HL-60 (cell line): Measurements from ENCODE around the gene EXOSC3.
"Not testable (repeated sequence)": the region's sequence is repeated elsewhere in the genome, so short reads cannot be mapped to it uniquely, and the experiment has no call there.

Experiments used
- DNase-seq, 2 experiments: peaks; one replicate each; pipeline ENCODE4 v3.0.0-alpha.2; 2010 to 2020; ENCODE audit warnings: low read depth in 1 of 2, low spot score in 1 of 2
- H3K27ac ChIP-seq: fragments of 250-450 bp; sonication (Bioruptor Pico); replicated peaks from 2 replicates; pipeline ENCODE4 v1.5.1; 2020; ENCODE audit warnings: mild to moderate bottlenecking, moderate library complexity
- H3K27me3 ChIP-seq: fragments of 250-450 bp; sonication (Bioruptor Pico); 2 replicates; pipeline ENCODE4 v1.5.1; 2021; ENCODE audit warnings: mild to moderate bottlenecking, moderate library complexity; ENCODE audit not compliant: insufficient read depth, poor library complexity, severe bottlenecking
- H3K4me3 ChIP-seq: replicated peaks from 2 replicates; pipeline ENCODE4 v1.5.1; 2011; ENCODE audit warnings: mild to moderate bottlenecking, control low read depth, low read length; ENCODE audit not compliant: insufficient read depth
- CTCF ChIP-seq: IDR thresholded peaks from one replicate; pipeline ENCODE4 v1.5.1; 2011; ENCODE audit warnings: low read length, control low read depth, inconsistent platforms; ENCODE audit not compliant: insufficient read depth
- GABPA ChIP-seq: IDR thresholded peaks from 2 replicates; pipeline ENCODE4 v1.6.1; 2012; ENCODE audit warnings: low read depth
- POLR2AphosphoS5 ChIP-seq: IDR thresholded peaks from 2 replicates; pipeline ENCODE4 v1.6.1; 2012; ENCODE audit warnings: low read depth
- SPI1 ChIP-seq: IDR thresholded peaks from 2 replicates; pipeline ENCODE4 v1.6.1; 2012; ENCODE audit warnings: low read depth, mild to moderate bottlenecking, borderline replicate concordance
- long read RNA-seq: library from polyadenylated mRNA; unstranded; transcript quantifications from one replicate; pipeline ENCODE4 v2.0.0, GENCODE V29; 2020
- TF ChIP-seq, protein P1 (sequence below): IDR thresholded peaks from 2 replicates; pipeline ENCODE4 v1.6.1; 2012; ENCODE audit warnings: low read depth; ENCODE audit not compliant: insufficient replicate concordance

EXOSC3 gene
- long read RNA-seq, transcript EXOSC3-201 (4 exons, 1,806 nt) = major isoform, 45 of 52 reads
- long read RNA-seq, partial matches to known transcripts = 0 of 52 reads
- long read RNA-seq, other reads (novel, unspliced or antisense) = 6 of 52 reads

- Histone ChIP-seq H3K27ac (peak within 1 kb of the TSS; percentile 81), H3K27me3 (no peaks in the 10 kb centered on the region), H3K4me3 (peak within 1 kb of the TSS; percentile 88)
- peak; percentile 91 to 94 for DNase-seq
- TF ChIP-seq, protein P1, sequence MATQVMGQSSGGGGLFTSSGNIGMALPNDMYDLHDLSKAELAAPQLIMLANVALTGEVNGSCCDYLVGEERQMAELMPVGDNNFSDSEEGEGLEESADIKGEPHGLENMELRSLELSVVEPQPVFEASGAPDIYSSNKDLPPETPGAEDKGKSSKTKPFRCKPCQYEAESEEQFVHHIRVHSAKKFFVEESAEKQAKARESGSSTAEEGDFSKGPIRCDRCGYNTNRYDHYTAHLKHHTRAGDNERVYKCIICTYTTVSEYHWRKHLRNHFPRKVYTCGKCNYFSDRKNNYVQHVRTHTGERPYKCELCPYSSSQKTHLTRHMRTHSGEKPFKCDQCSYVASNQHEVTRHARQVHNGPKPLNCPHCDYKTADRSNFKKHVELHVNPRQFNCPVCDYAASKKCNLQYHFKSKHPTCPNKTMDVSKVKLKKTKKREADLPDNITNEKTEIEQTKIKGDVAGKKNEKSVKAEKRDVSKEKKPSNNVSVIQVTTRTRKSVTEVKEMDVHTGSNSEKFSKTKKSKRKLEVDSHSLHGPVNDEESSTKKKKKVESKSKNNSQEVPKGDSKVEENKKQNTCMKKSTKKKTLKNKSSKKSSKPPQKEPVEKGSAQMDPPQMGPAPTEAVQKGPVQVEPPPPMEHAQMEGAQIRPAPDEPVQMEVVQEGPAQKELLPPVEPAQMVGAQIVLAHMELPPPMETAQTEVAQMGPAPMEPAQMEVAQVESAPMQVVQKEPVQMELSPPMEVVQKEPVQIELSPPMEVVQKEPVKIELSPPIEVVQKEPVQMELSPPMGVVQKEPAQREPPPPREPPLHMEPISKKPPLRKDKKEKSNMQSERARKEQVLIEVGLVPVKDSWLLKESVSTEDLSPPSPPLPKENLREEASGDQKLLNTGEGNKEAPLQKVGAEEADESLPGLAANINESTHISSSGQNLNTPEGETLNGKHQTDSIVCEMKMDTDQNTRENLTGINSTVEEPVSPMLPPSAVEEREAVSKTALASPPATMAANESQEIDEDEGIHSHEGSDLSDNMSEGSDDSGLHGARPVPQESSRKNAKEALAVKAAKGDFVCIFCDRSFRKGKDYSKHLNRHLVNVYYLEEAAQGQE = peak; percentile 88
- TF ChIP-seq CTCF (no peak), GABPA (peak; percentile 97), POLR2AphosphoS5 (peak; percentile 95), SPI1 (peak; percentile 25; the same call in 1 of the 2 replicates)
Measured at GRCh38 chr9:37784616-37785483, at the start of gene EXOSC3. Gene EXOSC3 (minus strand): TSS chr9:37785064. CDS start chr9:37785044, 20 bp downstream.

DNA sequence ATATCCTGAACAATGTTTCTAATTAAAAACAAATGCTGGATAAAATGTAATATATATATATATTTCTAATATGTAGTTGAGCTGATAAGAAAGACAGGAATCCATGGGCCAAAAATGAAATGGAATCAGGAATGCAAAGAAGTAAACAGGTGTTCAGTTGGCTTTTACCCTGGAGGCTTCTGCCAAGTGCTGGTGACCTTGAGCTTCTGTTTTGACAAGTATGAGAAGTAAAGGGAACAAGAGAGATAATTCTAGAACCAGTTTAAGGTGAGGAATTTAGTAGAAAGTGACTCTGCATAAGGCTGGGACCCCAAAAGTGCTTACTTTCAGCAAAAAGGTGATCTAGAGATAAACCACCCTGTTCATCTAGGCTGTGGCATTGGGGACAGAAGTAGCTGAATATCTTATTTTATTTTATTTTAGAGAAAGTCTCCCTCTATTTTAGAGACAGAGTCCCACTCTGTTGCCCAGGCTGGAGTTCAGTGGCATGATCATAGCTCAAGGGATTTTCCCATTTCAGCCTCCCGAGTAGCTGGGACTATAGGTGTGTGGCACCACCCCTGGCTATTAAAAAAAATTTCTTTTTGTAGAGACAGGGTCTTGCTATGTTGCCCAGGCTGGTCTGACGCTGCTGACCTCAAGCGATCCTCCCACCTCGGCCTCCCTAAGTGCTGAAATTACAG is 42.8 kb upstream of the EXOSC3 start:
- TF ChIP-seq, protein P1 = no peak
- TF ChIP-seq CTCF (no peak), SPI1 (no peak), POLR2AphosphoS5 (no peak), GABPA (no peak)
- Histone ChIP-seq H3K27me3 (no peaks in the 10 kb centered on the region), H3K27ac (no peak overlapping the region), H3K4me3 (no peak overlapping the region)
- no peak for DNase-seq

DNA sequence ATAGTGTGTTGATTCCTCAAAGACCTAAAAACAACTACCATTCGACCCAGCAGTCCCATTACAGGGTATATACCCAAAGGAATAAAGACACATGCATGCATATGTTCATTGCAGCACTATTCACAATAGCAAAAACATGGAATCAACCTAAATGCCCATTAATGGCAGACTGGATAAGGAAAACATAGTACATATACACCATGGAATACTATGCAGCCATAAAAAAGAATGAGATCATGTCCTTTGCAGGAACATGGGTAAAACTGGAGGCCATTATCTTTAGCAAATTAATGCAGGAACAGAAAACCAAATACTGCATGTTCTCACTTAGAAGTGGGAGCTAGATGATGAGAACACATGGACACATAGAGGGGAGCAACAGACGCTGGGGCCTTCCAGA is 40.3 kb upstream of the EXOSC3 start:
- H3K27ac ChIP-seq, H3K4me3 ChIP-seq, DNase-seq, H3K27me3 ChIP-seq: not testable (repeated sequence)

- TF ChIP-seq, protein P1 = no peak
- no peak for TF ChIP-seq SPI1
- TF ChIP-seq GABPA = no peak
- TF ChIP-seq CTCF = no peak
- no peak for TF ChIP-seq POLR2AphosphoS5
- Histone ChIP-seq H3K27ac (no peak overlapping the region), H3K27me3 (no peaks in the 10 kb centered on the region), H3K4me3 (no peak overlapping the region)
- DNase-seq = no peak
Measured at GRCh38 chr9:37820142-37820541, 35.3 kb upstream of the EXOSC3 start.
